GM12878 (cell line): Measurements from ENCODE around the gene RPS6KC1. TPM values are rescaled to one million over a fixed set of nuclear protein-coding genes. Genes with fewer than 3 reads are reported as not detected.

Source experiments
- ATAC-seq: fragments of 200-7000 bp; cut with Tn5 transposase; 3 replicates; pipeline ENCODE4 v1.9.1; 2020; ENCODE audit warnings: mild to moderate bottlenecking, moderate library complexity
- BruUV-seq: library from RNA; stranded (reverse); fragments of 400-500 nt; replicated peaks from 2 replicates; lab custom pipeline; 2021; lab: Mats Ljungman, UMichigan
- CTCF ChIA-PET: fragments of 300-600 bp; sonication (Branson Sonifier 250); formaldehyde crosslinking; extraction: SDS; loops from one replicate; lab custom pipeline; 2021; ENCODE audit warnings: inconsistent platforms; lab: Yijun Ruan, JAX
- POLR2A ChIA-PET: fragments of 350-600 bp; formaldehyde crosslinking; extraction: SDS; loops from one replicate; lab custom pipeline; 2021; ENCODE audit warnings: inconsistent platforms; lab: Charles Lee
- RAD21 ChIA-PET: fragments of 300-600 bp; sonication (Branson Sonifier 250); formaldehyde crosslinking; loops from one replicate; lab custom pipeline; 2023; ENCODE audit warnings: antibody characterized with exemption; ENCODE audit not compliant: unreplicated experiment; lab: Charles Lee
- SMC1A ChIA-PET: fragments of 300-600 bp; sonication (Branson Sonifier 250); formaldehyde crosslinking; loops from one replicate; lab custom pipeline; 2023; ENCODE audit not compliant: unreplicated experiment, uncharacterized antibody; lab: Charles Lee
- DNase-seq: peaks from one replicate; pipeline ENCODE4 v3.0.0-alpha.2; 2011; ENCODE audit warnings: low read depth, low spot score
- FAIRE-seq: peaks from 3 replicates; lab custom pipeline; 2011; peaks lifted over from hg19 to GRCh38; lab: Jason Lieb, UNC
- H2AFZ ChIP-seq: 2 replicates; pipeline ENCODE4 v1.6.0; 2011; ENCODE audit warnings: low read depth, low read length, control low read depth; ENCODE audit not compliant: control insufficient read depth
- H3K27ac ChIP-seq: 2 replicates; pipeline ENCODE4 v1.5.1; 2011; ENCODE audit warnings: control low read depth; ENCODE audit not compliant: control insufficient read depth, insufficient read depth
- H3K27me3 ChIP-seq, 2 experiments: replicated peaks in 1 of 2; 2 replicates each; pipeline versions ENCODE4 v1.6.0 to v1.6.1; 2011; ENCODE audit warnings: low read length in 1 of 2; ENCODE audit not compliant: control insufficient read depth in 2 of 2, insufficient read depth in 2 of 2
- H3K36me3 ChIP-seq, 2 experiments: 2 replicates each; pipeline ENCODE4 v1.5.1; 2011; ENCODE audit warnings: low read length in 1 of 2; ENCODE audit not compliant: control insufficient read depth in 2 of 2, insufficient read depth in 2 of 2
- H3K4me1 ChIP-seq: 2 replicates; pipeline ENCODE4 v1.6.1; 2011; ENCODE audit warnings: mild to moderate bottlenecking, low read length, moderate library complexity, mixed read lengths; ENCODE audit not compliant: control insufficient read depth, insufficient read depth
- H3K4me2 ChIP-seq: 2 replicates; pipeline ENCODE4 v1.6.0; 2011; ENCODE audit warnings: control low read depth; ENCODE audit not compliant: control insufficient read depth, insufficient read depth
- H3K4me3 ChIP-seq: fragments of 200-600 bp; sonication (generic); 2 replicates; pipeline ENCODE4 v1.5.1; 2016
- H3K79me2 ChIP-seq: 2 replicates; pipeline ENCODE4 v1.6.0; 2011; ENCODE audit warnings: low read length; ENCODE audit not compliant: control insufficient read depth, insufficient read depth
- H3K9ac ChIP-seq: 2 replicates; pipeline ENCODE4 v1.8.0; 2011; ENCODE audit warnings: low read length, control low read depth, mixed read lengths; ENCODE audit not compliant: control insufficient read depth, insufficient read depth
- H3K9me3 ChIP-seq: replicated peaks from 3 replicates; pipeline ENCODE4 v1.5.1; 2011; ENCODE audit warnings: mild to moderate bottlenecking, low read length; ENCODE audit not compliant: control insufficient read depth, insufficient read depth
- H4K20me1 ChIP-seq: 2 replicates; pipeline ENCODE4 v1.6.0; 2011; ENCODE audit not compliant: control insufficient read depth, insufficient read depth
- ATF3 ChIP-seq: IDR thresholded peaks from 2 replicates; pipeline ENCODE4 v1.6.1; 2011; ENCODE audit warnings: low read depth, mild to moderate bottlenecking, low read length, moderate library complexity, borderline replicate concordance; ENCODE audit errors: extremely low read depth
- E4F1 ChIP-seq: fragments of 450-650 bp; IDR thresholded peaks from 2 replicates; pipeline ENCODE4 v1.6.1; 2018; ENCODE audit warnings: borderline replicate concordance, mild to moderate bottlenecking; ENCODE audit not compliant: partially characterized antibody
- EZH2 ChIP-seq: IDR thresholded peaks from 2 replicates; pipeline ENCODE4 v1.6.1; 2012; ENCODE audit warnings: low read depth, mild to moderate bottlenecking, control low read depth, inconsistent platforms, low read length, borderline replicate concordance; ENCODE audit not compliant: control insufficient read depth
- LARP7 ChIP-seq: fragments of 450-650 bp; IDR thresholded peaks from 2 replicates; pipeline ENCODE4 v1.6.1; 2017; ENCODE audit warnings: mild to moderate bottlenecking
- MEF2B ChIP-seq: fragments of 450-650 bp; IDR thresholded peaks from 2 replicates; pipeline ENCODE4 v1.6.1; 2018; ENCODE audit warnings: mild to moderate bottlenecking, moderate library complexity; ENCODE audit not compliant: partially characterized antibody, poor library complexity, severe bottlenecking
- MTA3 ChIP-seq: IDR thresholded peaks from 2 replicates; pipeline ENCODE4 v1.6.1; 2012; ENCODE audit warnings: low read length, inconsistent platforms, borderline replicate concordance
- MYB ChIP-seq: fragments of 150-350 bp; IDR thresholded peaks from 2 replicates; pipeline ENCODE4 v1.6.1; 2014; ENCODE audit warnings: mild to moderate bottlenecking, low read depth, low read length, borderline replicate concordance
- NBN ChIP-seq: fragments of 450-650 bp; IDR thresholded peaks from 2 replicates; pipeline ENCODE4 v1.6.1; 2016
- NR2F1 ChIP-seq: fragments of 450-650 bp; conservative IDR thresholded peaks from 2 replicates; pipeline ENCODE4 v1.6.1; 2017; ENCODE audit warnings: mild to moderate bottlenecking
- POLR2A ChIP-seq: IDR thresholded peaks from 2 replicates; pipeline ENCODE4 v1.6.1; 2011; ENCODE audit warnings: low read depth, mild to moderate bottlenecking, low read length
- SMARCA5 ChIP-seq: fragments of 450-650 bp; IDR thresholded peaks from 2 replicates; pipeline ENCODE4 v1.6.1; 2017; ENCODE audit warnings: mild to moderate bottlenecking
- STAT3 ChIP-seq: IDR thresholded peaks from 2 replicates; pipeline ENCODE4 v1.6.1; 2011; ENCODE audit warnings: low read depth, low read length, improper control_type of control experiment
- TCF12 ChIP-seq: IDR thresholded peaks from 2 replicates; pipeline ENCODE4 v1.6.1; 2011; ENCODE audit warnings: low read depth, mild to moderate bottlenecking, low read length
- TCF7 ChIP-seq: IDR thresholded peaks from 2 replicates; pipeline ENCODE4 v1.6.1; 2014; ENCODE audit warnings: antibody characterized with exemption, borderline replicate concordance
- YY1 ChIP-seq: IDR thresholded peaks from 2 replicates; pipeline ENCODE4 v1.6.1; 2011; ENCODE audit warnings: low read depth, mild to moderate bottlenecking, low read length
- ZNF24 ChIP-seq: fragments of 450-650 bp; IDR thresholded peaks from 2 replicates; pipeline ENCODE4 v1.6.1; 2017; ENCODE audit warnings: antibody characterized with exemption, mild to moderate bottlenecking
- WGBS: methylation state at CpG from one replicate; pipeline ENCODE4 v1.1.6; 2016; ENCODE audit warnings: low lambda C conversion rate; ENCODE audit not compliant: insufficient replicate concordance, insufficient coverage; ENCODE audit errors: missing lambda C conversion rate; 5-methylcytosine and 5-hydroxymethylcytosine counted together
- in situ Hi-C: fragments of 300-500 bp; cut with MboI; formaldehyde crosslinking; loops from 9 replicates; pipeline ENCODE4 v1.14.3; 2018; ENCODE audit warnings: mixed read lengths
- intact Hi-C: fragments of 100-400 bp; cut with micrococcal nuclease; formaldehyde crosslinking; loops from one replicate; pipeline ENCODE4 v1.14.2; 2022; ENCODE audit not compliant: unreplicated experiment
- polyA plus RNA-seq, 11 experiments: library from polyadenylated mRNA; depleted of rRNA in 4 of 11; unstranded in 6 of 11; stranded (reverse) in 5 of 11; fragments of >200 nt; fragmentation: Nextera tagmentation in 4 of 11; fragmentation: Illumina TruSeq in 1 of 11; extraction: Ambion mirVana in 4 of 11; extraction: Trizol in 1 of 11; gene quantifications; 1 replicate in 1 of 11; 2 replicates in 10 of 11; pipeline versions ENCODE4 v1.2.1 to v1.2.3, GENCODE V29; 2011 to 2016; ENCODE audit warnings: inconsistent platforms in 2 of 11, missing spikeins in 2 of 11, low read depth in 1 of 11
- total RNA-seq, 4 experiments: library from RNA; depleted of rRNA in 3 of 4; stranded (reverse); fragments of >200 nt in 3 of 4; fragmentation: Illumina TruSeq in 1 of 4; extraction: Trizol in 1 of 4; gene quantifications; 2 replicates each; pipeline versions ENCODE4 v1.2.1 to v1.2.3, GENCODE V29; 2013 to 2021
- TF ChIP-seq, protein P1 (sequence below): fragments of 450-650 bp; IDR thresholded peaks from 2 replicates; pipeline ENCODE4 v1.6.1; 2018; ENCODE audit warnings: mild to moderate bottlenecking, low read depth, moderate library complexity; ENCODE audit not compliant: partially characterized antibody

RPS6KC1 gene
- total and polyA plus RNA-seq, 10 of the 15 experiments (the other 5 are each of a cell fraction or from before 2014, with no cell fraction given), result 2.9 to 17.3 (median 12.2) TPM

DNA sequence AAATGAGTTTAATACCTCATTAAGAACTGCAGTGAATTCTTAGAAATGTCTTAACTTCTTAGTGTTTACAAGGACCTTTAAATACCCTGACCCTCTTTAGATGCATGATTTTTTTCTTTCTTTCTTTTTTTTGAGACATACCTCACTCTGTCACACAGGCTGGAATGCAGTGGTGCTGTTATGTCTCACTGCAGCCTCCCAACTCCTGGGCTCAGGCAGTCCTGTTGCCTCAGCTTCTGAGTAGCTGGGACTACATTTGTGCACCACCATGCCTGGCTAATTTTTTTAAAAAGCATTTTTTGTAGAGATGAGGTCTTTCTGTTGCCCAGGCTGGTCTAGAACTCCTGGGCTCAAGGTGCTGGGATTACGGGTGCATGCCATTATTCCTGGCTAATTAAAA, 191.8 kb downstream of the RPS6KC1 start:
- no peak for FAIRE-seq
- no peak overlapping the region for H3K27ac ChIP-seq
- no peaks in the 10 kb centered on the region for H3K4me1 ChIP-seq
- H4K20me1 ChIP-seq, result no peaks in the 10 kb centered on the region
- RAD21 ChIA-PET, result no interaction called here
- BruUV-seq, result no TSS peak
- 100% methylated on average over 1 of the region's 1 CpG for WGBS
- no peak overlapping the region for H3K4me2 ChIP-seq
- no peaks in the 10 kb centered on the region for H3K27me3 ChIP-seq
- no peak for TF ChIP-seq EZH2
- no peak for TF ChIP-seq TCF12
- no peak for TF ChIP-seq STAT3
- TF ChIP-seq SMARCA5, result no peak
- no peak for TF ChIP-seq E4F1
- TF ChIP-seq POLR2A, result no peak
- no peak for TF ChIP-seq MTA3
- TF ChIP-seq, protein P1, sequence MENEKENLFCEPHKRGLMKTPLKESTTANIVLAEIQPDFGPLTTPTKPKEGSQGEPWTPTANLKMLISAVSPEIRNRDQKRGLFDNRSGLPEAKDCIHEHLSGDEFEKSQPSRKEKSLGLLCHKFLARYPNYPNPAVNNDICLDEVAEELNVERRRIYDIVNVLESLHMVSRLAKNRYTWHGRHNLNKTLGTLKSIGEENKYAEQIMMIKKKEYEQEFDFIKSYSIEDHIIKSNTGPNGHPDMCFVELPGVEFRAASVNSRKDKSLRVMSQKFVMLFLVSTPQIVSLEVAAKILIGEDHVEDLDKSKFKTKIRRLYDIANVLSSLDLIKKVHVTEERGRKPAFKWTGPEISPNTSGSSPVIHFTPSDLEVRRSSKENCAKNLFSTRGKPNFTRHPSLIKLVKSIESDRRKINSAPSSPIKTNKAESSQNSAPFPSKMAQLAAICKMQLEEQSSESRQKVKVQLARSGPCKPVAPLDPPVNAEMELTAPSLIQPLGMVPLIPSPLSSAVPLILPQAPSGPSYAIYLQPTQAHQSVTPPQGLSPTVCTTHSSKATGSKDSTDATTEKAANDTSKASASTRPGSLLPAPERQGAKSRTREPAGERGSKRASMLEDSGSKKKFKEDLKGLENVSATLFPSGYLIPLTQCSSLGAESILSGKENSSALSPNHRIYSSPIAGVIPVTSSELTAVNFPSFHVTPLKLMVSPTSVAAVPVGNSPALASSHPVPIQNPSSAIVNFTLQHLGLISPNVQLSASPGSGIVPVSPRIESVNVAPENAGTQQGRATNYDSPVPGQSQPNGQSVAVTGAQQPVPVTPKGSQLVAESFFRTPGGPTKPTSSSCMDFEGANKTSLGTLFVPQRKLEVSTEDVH, result no peak
- no peak for TF ChIP-seq MYB
- TF ChIP-seq TCF7, result no peak
- no peak for TF ChIP-seq YY1
- no peak for TF ChIP-seq LARP7
- TF ChIP-seq NBN, result no peak
- no peak for TF ChIP-seq ATF3
- no peak for TF ChIP-seq NR2F1
- TF ChIP-seq ZNF24, result no peak
- no peak for TF ChIP-seq MEF2B
- in situ Hi-C loops, result loop anchor here (10.0 kb wide), 1 partner anchor 882 kb away; no protein-coding TSS in a partner anchor
- no peaks in the 10 kb centered on the region for H3K79me2 ChIP-seq
- H3K9me3 ChIP-seq, result no peaks in the 10 kb centered on the region
- POLR2A ChIA-PET, result no interaction called here
- H3K9ac ChIP-seq, result no peak overlapping the region
- no peak for ATAC-seq
- no peak for DNase-seq
- no peak overlapping the region for H2AFZ ChIP-seq
- H3K4me3 ChIP-seq, result no peak overlapping the region
- no peaks in the 10 kb centered on the region for H3K36me3 ChIP-seq
- SMC1A ChIA-PET, result interaction anchor here (0.5 to 1.5 kb wide), 3 partner anchors 45 to 567 kb away, joined by 3 read pairs; no protein-coding TSS in a partner anchor
- CTCF ChIA-PET, result interaction anchor here (1.1 to 2.6 kb wide), 6 partner anchors 13 to 880 kb away, joined by 3 to 12 read pairs (median 6); no protein-coding TSS in a partner anchor
- intact Hi-C loops, result no loop called here
